Mucosa of descending colon (tissue), 3 donors: ENCODE measurements around the gene ABT1. TPM values are rescaled to one million over a fixed set of nuclear protein-coding genes. Genes with fewer than 3 reads are reported as not detected.
A peak's percentile ranks its signal among the peaks of the same experiment; 100 is the strongest.

Experiments
- ATAC-seq: fragments of 200-7000 bp; cut with Tn5 transposase; one replicate; pipeline ENCODE4 v1.9.1; 2020; ENCODE audit warnings: mild to moderate bottlenecking, moderate library complexity
- DNase-seq, 3 donors: peaks; one replicate each; pipeline ENCODE4 v3.0.0-alpha.2; 2020
- H3K36me3 ChIP-seq: fragments of 200-600 bp; one replicate; pipeline ENCODE4 v1.8.0; 2021; ENCODE audit warnings: low read depth, mild to moderate bottlenecking
- H3K4me1 ChIP-seq: fragments of 200-600 bp; one replicate; pipeline ENCODE4 v1.8.0; 2021; ENCODE audit warnings: low read depth, mild to moderate bottlenecking
- H3K4me3 ChIP-seq: fragments of 200-600 bp; one replicate; pipeline ENCODE4 v1.8.0; 2021; ENCODE audit warnings: mild to moderate bottlenecking
- H3K9me3 ChIP-seq: fragments of 200-600 bp; one replicate; pipeline ENCODE4 v1.8.0; 2021; ENCODE audit warnings: mild to moderate bottlenecking
- intact Hi-C, 2 donors: fragments of 100-400 bp; cut with DNase I in 1 of 2; cut with micrococcal nuclease in 1 of 2; formaldehyde crosslinking; loops; one replicate each; pipeline versions ENCODE4 v1.11.0 to v1.11.1; 2022; cut with DNase I, micrococcal nuclease
- total RNA-seq, 3 donors: library from RNA; stranded (reverse); fragmentation: NEBNext Ultra II Directional in 2 of 3; extraction: Animal tissue kit (Norgen Biotek cat#: 25700) in 2 of 3; gene quantifications; one replicate each; pipeline versions ENCODE4 v1.2.1 to v1.2.4, GENCODE V29; 2021 to 2023
- TF ChIP-seq, protein P1 (sequence below): fragments of 200-600 bp; IDR thresholded peaks from one replicate; pipeline ENCODE4 v1.8.0; 2022; ENCODE audit warnings: antibody characterized with exemption, mild to moderate bottlenecking
- donor health status: DM: no; HTN: no; CAD: no; lungs with moderate emphysema.
- donor health status: DM: no; HTN: no; CAD: no.
- donor health status: DM: no; HTN: yes; CAD: no.

ABT1 gene
- total RNA-seq, 3 donors from 2014 or later = 13.1 to 17.3 (median 13.6) TPM

- Histone ChIP-seq H3K4me1 (peaks cover 5% of the 10 kb centered on the region), H3K4me3 (peak overlapping the region; percentile 69), H3K36me3 (no peaks in the 10 kb centered on the region), H3K9me3 (no peaks in the 10 kb centered on the region)
- no peak for ATAC-seq
- intact Hi-C loops = loop anchor here in 1 of 2 donors (10.0 kb wide), 1 partner anchor 253 kb away; no protein-coding TSS in a partner anchor
- DNase-seq = no peak
- TF ChIP-seq, protein P1, sequence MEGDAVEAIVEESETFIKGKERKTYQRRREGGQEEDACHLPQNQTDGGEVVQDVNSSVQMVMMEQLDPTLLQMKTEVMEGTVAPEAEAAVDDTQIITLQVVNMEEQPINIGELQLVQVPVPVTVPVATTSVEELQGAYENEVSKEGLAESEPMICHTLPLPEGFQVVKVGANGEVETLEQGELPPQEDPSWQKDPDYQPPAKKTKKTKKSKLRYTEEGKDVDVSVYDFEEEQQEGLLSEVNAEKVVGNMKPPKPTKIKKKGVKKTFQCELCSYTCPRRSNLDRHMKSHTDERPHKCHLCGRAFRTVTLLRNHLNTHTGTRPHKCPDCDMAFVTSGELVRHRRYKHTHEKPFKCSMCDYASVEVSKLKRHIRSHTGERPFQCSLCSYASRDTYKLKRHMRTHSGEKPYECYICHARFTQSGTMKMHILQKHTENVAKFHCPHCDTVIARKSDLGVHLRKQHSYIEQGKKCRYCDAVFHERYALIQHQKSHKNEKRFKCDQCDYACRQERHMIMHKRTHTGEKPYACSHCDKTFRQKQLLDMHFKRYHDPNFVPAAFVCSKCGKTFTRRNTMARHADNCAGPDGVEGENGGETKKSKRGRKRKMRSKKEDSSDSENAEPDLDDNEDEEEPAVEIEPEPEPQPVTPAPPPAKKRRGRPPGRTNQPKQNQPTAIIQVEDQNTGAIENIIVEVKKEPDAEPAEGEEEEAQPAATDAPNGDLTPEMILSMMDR = no peak
These were observed 625 bp downstream of the ABT1 start for GRCh38 chr6:26597389-26597766.

DNA sequence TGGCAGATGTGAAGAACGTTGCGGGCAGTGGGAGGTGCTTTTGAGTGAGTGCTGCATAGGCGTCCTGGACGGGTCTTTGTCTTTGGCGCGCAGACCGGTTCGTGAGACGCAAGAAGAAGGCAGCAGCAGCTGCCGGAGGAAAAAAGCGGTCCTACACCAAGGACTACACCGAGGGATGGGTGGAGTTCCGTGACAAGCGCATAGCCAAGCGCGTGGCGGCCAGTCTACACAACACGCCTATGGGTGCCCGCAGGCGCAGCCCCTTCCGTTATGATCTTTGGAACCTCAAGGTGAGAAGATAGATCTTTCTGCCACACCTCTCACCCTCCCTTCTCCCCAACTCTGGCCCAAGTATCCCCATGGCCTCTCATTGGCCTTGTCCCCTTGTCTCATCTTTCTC, 1.1 kb downstream of the ABT1 start:
- H3K36me3 ChIP-seq = no peaks in the 10 kb centered on the region
- H3K9me3 ChIP-seq = no peaks in the 10 kb centered on the region
- peaks cover 5% of the 10 kb centered on the region for H3K4me1 ChIP-seq
- no peak overlapping the region for H3K4me3 ChIP-seq
- ATAC-seq (no peak), DNase-seq (no peak)
- TF ChIP-seq, protein P1 = no peak
- intact Hi-C loops = loop anchor here in 1 of 2 donors (10.0 kb wide), 1 partner anchor 253 kb away; no protein-coding TSS in a partner anchor

DNA sequence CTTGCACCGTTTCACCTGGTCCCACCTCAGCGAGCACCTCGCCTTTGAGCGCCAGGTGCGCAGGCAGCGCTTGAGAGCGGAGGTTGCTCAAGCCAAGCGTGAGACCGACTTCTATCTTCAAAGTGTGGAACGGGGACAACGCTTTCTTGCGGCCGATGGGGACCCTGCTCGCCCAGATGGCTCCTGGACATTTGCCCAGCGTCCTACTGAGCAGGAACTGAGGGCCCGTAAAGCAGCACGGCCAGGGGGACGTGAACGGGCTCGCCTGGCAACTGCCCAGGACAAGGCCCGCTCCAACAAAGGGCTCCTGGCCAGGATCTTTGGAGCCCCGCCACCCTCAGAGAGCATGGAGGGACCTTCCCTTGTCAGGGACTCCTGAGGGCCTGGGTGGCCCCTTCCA, 1.5 kb downstream of the ABT1 start:
- no peak for ATAC-seq
- no peak overlapping the region for H3K4me3 ChIP-seq
- peaks cover 5% of the 10 kb centered on the region for H3K4me1 ChIP-seq
- DNase-seq = no peak
- H3K9me3 ChIP-seq = no peaks in the 10 kb centered on the region
- intact Hi-C loops = loop anchor here in 1 of 2 donors (10.0 kb wide), 1 partner anchor 253 kb away; no protein-coding TSS in a partner anchor
- TF ChIP-seq, protein P1 = no peak
- H3K36me3 ChIP-seq = no peaks in the 10 kb centered on the region

DNA sequence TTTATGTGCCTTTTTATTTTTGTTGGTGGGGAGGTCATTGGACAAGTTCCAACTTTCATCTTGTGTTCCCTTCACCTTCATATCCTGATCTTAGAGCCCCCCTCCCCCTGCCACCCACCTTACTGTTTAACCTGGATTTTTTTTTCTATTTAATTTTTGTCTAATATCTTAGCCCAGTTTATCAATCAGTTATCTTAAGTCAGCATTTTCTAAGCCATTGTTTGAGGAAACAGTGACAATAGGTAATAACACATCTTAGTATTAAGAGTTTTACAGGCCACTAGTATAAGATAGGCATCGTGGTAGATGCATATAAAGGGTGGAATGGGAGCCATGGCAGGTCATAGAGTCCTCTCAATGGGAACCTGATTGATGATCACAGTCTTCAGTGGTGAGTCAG, 2.4 kb downstream of the ABT1 start:
- TF ChIP-seq, protein P1 = no peak
- no peaks in the 10 kb centered on the region for H3K9me3 ChIP-seq
- intact Hi-C loops = loop anchor here in 1 of 2 donors (10.0 kb wide), 1 partner anchor 254 kb away; no protein-coding TSS in a partner anchor
- H3K4me3 ChIP-seq = no peak overlapping the region
- DNase-seq (no peak), ATAC-seq (no peak)
- no peaks in the 10 kb centered on the region for H3K36me3 ChIP-seq
- peaks cover 5% of the 10 kb centered on the region for H3K4me1 ChIP-seq

- H3K4me3 ChIP-seq = no peak overlapping the region
- no peaks in the 10 kb centered on the region for H3K36me3 ChIP-seq
- TF ChIP-seq, protein P1 = no peak
- H3K4me1 ChIP-seq = peaks cover 5% of the 10 kb centered on the region
- ATAC-seq (no peak), DNase-seq (no peak)
- intact Hi-C loops = loop anchor here in 1 of 2 donors (10.0 kb wide), 1 partner anchor 255 kb away; no protein-coding TSS in a partner anchor
- H3K9me3 ChIP-seq = no peaks in the 10 kb centered on the region
These were observed 2.8 kb downstream of the ABT1 start for GRCh38 chr6:26599591-26599990.

- TF ChIP-seq, protein P1 = no peak
- H3K9me3 ChIP-seq = no peaks in the 10 kb centered on the region
- intact Hi-C loops = no loop called here
- no peak for DNase-seq
- peaks cover 5% of the 10 kb centered on the region for H3K4me1 ChIP-seq
- no peaks in the 10 kb centered on the region for H3K36me3 ChIP-seq
- no peak overlapping the region for H3K4me3 ChIP-seq
- ATAC-seq = no peak
These were observed 4.0 kb downstream of the ABT1 start for GRCh38 chr6:26600759-26601158.
